ENCODE data around the gene TMEM163.

Gene TMEM163

GRCh38 chr2:134505446-134505845 lies 213.4 kb downstream of the TMEM163 start:
- ChIA-PET POLR2A (interaction anchor here (0.8 to 1.3 kb wide), 2 partner anchors 8 to 213 kb away, joined by 3 to 4 read pairs; partner anchors contain the start of gene TMEM163), CTCF (no interaction called here)
- DNase-seq (ENCODE audit: extremely low spot score), result no peak
- no peak for TF ChIP-seq CTBP1 (IDR thresholded peaks at IDR 0.05; ENCODE audit: borderline replicate concordance)
- no peak for TF ChIP-seq FOXA1 (IDR thresholded peaks at IDR 0.05)
- no peak for TF ChIP-seq SUZ12 (IDR thresholded peaks at IDR 0.05)
- no peak for TF ChIP-seq FOXK2 (IDR thresholded peaks at IDR 0.05)
- no peak for TF ChIP-seq L3MBTL2 (conservative IDR thresholded peaks at IDR 0.05)
- TF ChIP-seq NFRKB (IDR thresholded peaks at IDR 0.05), result no peak
- TF ChIP-seq ARNT (IDR thresholded peaks at IDR 0.05), result no peak
- TF ChIP-seq SP1 (IDR thresholded peaks at IDR 0.05), result no peak
- TF ChIP-seq LEF1 (IDR thresholded peaks at IDR 0.05; ENCODE audit: borderline replicate concordance), result no peak

GRCh38 chr2:134504586-134505336 lies 214.0 kb downstream of the TMEM163 start:
- no peak for DNase-seq (ENCODE audit: extremely low spot score)
- TF ChIP-seq SP1 (IDR thresholded peaks at IDR 0.05) (no peak), ELF4 (IDR thresholded peaks at IDR 0.05) (no peak), SUZ12 (IDR thresholded peaks at IDR 0.05) (no peak), BHLHE40 (IDR thresholded peaks at IDR 0.05; ENCODE audit: borderline replicate concordance) (no peak)
- ChIA-PET POLR2A (interaction anchor here (0.8 kb wide), 1 partner anchor 214 kb away, joined by 3 read pairs; the partner anchor contains the start of gene TMEM163), CTCF (no interaction called here)

DNA sequence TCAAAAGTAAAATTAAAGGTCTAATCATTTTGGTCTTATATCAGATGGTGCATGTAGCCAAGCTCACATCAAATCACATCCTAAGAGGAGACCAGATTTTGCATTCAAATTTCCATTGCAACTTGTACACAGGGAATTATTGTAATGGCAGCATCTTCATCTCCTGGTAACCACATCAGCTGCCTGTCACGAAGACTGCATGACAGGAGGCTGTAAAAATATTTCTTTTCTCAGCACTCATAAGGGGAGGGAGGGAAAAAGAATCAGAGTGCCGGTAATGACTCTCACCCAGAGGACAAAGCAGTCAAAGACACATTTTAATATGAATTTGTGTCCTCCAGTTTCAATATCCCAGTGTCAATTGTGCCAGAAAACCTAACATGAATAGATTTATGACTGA lies 216.7 kb downstream of the TMEM163 start:
- no peak for TF ChIP-seq ZNF384 (IDR thresholded peaks at IDR 0.05)
- no peak for TF ChIP-seq BHLHE40 (IDR thresholded peaks at IDR 0.05; ENCODE audit: borderline replicate concordance)
- no peak for TF ChIP-seq ELF4 (IDR thresholded peaks at IDR 0.05)
- no peak for TF ChIP-seq FOXK2 (IDR thresholded peaks at IDR 0.05)
- TF ChIP-seq FOXM1 (IDR thresholded peaks at IDR 0.05; ENCODE audit: borderline replicate concordance), result no peak
- TF ChIP-seq LEF1 (IDR thresholded peaks at IDR 0.05; ENCODE audit: borderline replicate concordance), result no peak
- TF ChIP-seq PKNOX1 (IDR thresholded peaks at IDR 0.05), result no peak
- no peak for TF ChIP-seq SP1 (IDR thresholded peaks at IDR 0.05)
- TF ChIP-seq HDGF (IDR thresholded peaks at IDR 0.05; ENCODE audit: borderline replicate concordance), result no peak
- TF ChIP-seq FOXA1 (IDR thresholded peaks at IDR 0.05), result no peak
- no peak for TF ChIP-seq L3MBTL2 (conservative IDR thresholded peaks at IDR 0.05)
- TF ChIP-seq TARDBP (IDR thresholded peaks at IDR 0.05), result no peak
- TF ChIP-seq NFRKB (IDR thresholded peaks at IDR 0.05), result no peak
- no peak for TF ChIP-seq SUZ12 (IDR thresholded peaks at IDR 0.05)
- no peak for TF ChIP-seq CTBP1 (IDR thresholded peaks at IDR 0.05; ENCODE audit: borderline replicate concordance)
- POLR2A ChIA-PET, result no interaction called here
- CTCF ChIA-PET, result no interaction called here
- DNase-seq (ENCODE audit: extremely low spot score), result no peak

- POLR2A ChIA-PET, result no interaction called here
- TF ChIP-seq CTBP1 (IDR thresholded peaks at IDR 0.05; ENCODE audit: borderline replicate concordance) (no peak), L3MBTL2 (conservative IDR thresholded peaks at IDR 0.05) (no peak), FOXK2 (IDR thresholded peaks at IDR 0.05) (no peak), ELF4 (IDR thresholded peaks at IDR 0.05) (no peak), FOXA1 (IDR thresholded peaks at IDR 0.05) (no peak), PKNOX1 (IDR thresholded peaks at IDR 0.05) (no peak), HDGF (IDR thresholded peaks at IDR 0.05; ENCODE audit: borderline replicate concordance) (no peak), ZNF384 (IDR thresholded peaks at IDR 0.05) (no peak), NFRKB (IDR thresholded peaks at IDR 0.05) (no peak), FOXM1 (IDR thresholded peaks at IDR 0.05; ENCODE audit: borderline replicate concordance) (no peak), SP1 (IDR thresholded peaks at IDR 0.05) (no peak), SUZ12 (IDR thresholded peaks at IDR 0.05) (no peak), TARDBP (IDR thresholded peaks at IDR 0.05) (no peak), LEF1 (IDR thresholded peaks at IDR 0.05; ENCODE audit: borderline replicate concordance) (no peak), ARNT (IDR thresholded peaks at IDR 0.05) (no peak), BHLHE40 (IDR thresholded peaks at IDR 0.05; ENCODE audit: borderline replicate concordance) (no peak)
- CTCF ChIA-PET, result no interaction called here
- DNase-seq (ENCODE audit: extremely low spot score), result no peak
Measured at GRCh38 chr2:134501476-134502091, 217.2 kb downstream of the TMEM163 start.

DNA sequence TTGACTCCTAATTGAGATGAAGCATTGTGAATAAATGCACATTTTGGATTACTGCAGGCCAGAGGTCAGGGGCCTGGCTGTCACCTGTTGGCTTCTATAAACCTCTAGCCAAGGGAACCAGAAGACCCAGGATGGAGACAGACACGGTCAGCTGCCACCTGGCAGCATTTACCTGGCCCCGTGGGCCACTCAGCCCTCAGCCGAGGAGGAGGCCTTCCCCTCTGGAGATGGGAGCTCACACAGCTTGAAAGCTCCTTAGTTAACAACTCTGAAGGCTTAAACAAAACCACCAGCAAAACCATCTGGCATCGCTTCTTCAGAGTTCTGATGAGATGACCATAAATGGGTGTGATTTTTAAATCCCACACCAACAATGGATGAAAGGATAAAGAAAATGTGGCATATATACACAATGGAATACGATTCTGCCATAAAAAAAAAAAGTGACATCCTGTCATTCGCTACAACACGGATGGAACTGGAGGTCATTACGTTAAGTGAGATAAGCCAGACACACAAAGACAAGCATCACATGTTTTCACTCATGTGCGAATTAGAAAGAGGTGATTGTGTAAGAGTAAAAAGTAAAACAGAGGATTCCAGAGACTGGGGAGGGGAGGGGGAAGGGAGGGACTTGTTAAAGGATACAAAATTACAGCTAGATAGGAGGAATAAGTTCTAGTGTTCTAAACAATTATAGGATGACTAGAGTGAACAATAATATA lies 218.4 kb downstream of the TMEM163 start:
- ChIA-PET CTCF (no interaction called here), POLR2A (no interaction called here)
- no peak for DNase-seq (ENCODE audit: extremely low spot score)
- TF ChIP-seq TARDBP (IDR thresholded peaks at IDR 0.05) (no peak), HDGF (IDR thresholded peaks at IDR 0.05; ENCODE audit: borderline replicate concordance) (no peak), FOXA1 (IDR thresholded peaks at IDR 0.05) (no peak), ZNF384 (IDR thresholded peaks at IDR 0.05) (no peak), CTBP1 (IDR thresholded peaks at IDR 0.05; ENCODE audit: borderline replicate concordance) (no peak), NFRKB (IDR thresholded peaks at IDR 0.05) (no peak), FOXK2 (IDR thresholded peaks at IDR 0.05) (no peak), L3MBTL2 (conservative IDR thresholded peaks at IDR 0.05) (no peak), ARNT (IDR thresholded peaks at IDR 0.05) (no peak), SP1 (IDR thresholded peaks at IDR 0.05) (no peak), SUZ12 (IDR thresholded peaks at IDR 0.05) (no peak), BHLHE40 (IDR thresholded peaks at IDR 0.05; ENCODE audit: borderline replicate concordance) (no peak), PKNOX1 (IDR thresholded peaks at IDR 0.05) (no peak), LEF1 (IDR thresholded peaks at IDR 0.05; ENCODE audit: borderline replicate concordance) (no peak), ELF4 (IDR thresholded peaks at IDR 0.05) (no peak), FOXM1 (IDR thresholded peaks at IDR 0.05; ENCODE audit: borderline replicate concordance) (no peak)

Measured in HEK293T (cell line).